Osteoblast (primary cell): ENCODE data around the gene PHAF1. TPM values are rescaled to one million over a fixed set of nuclear protein-coding genes. Genes with fewer than 3 reads are reported as not detected.
A peak's percentile ranks its signal among the peaks of the same experiment; 100 is the strongest.

Experiments used
- DNase-seq: peaks from one replicate; pipeline ENCODE4 v3.0.0; 2011; ENCODE audit warnings: low spot score, mixed read lengths; ENCODE audit not compliant: insufficient read length; ENCODE audit errors: missing footprints
- H2AFZ ChIP-seq: 2 replicates; pipeline ENCODE4 v1.6.0; 2011; ENCODE audit warnings: mild to moderate bottlenecking, low read length
- H3K27ac ChIP-seq: 2 replicates; pipeline ENCODE4 v1.5.1; 2011; ENCODE audit warnings: mild to moderate bottlenecking, low read depth, low read length, moderate library complexity
- H3K27me3 ChIP-seq: 2 replicates; pipeline ENCODE4 v1.6.0; 2012; ENCODE audit warnings: mild to moderate bottlenecking, control low read depth, inconsistent platforms, low read length, moderate library complexity; ENCODE audit not compliant: insufficient read depth
- H3K36me3 ChIP-seq: 2 replicates; pipeline ENCODE4 v1.5.1; 2011; ENCODE audit warnings: mild to moderate bottlenecking, low read length, control low read depth, moderate library complexity; ENCODE audit not compliant: insufficient read depth
- H3K4me1 ChIP-seq: 2 replicates; pipeline ENCODE4 v1.5.1; 2011; ENCODE audit warnings: mild to moderate bottlenecking, low read length, control low read depth, moderate library complexity; ENCODE audit not compliant: insufficient read depth
- H3K4me2 ChIP-seq: 2 replicates; pipeline ENCODE4 v1.6.0; 2011; ENCODE audit warnings: mild to moderate bottlenecking, low read length; ENCODE audit not compliant: insufficient read depth
- H3K4me3 ChIP-seq: fragments of 200-600 bp; sonication (generic); 3 replicates; pipeline ENCODE4 v1.5.1; 2012; ENCODE audit warnings: mild to moderate bottlenecking, low read length, inconsistent platforms; ENCODE audit not compliant: insufficient read depth
- H3K79me2 ChIP-seq: 2 replicates; pipeline ENCODE4 v1.6.0; 2012; ENCODE audit warnings: mild to moderate bottlenecking, low read length, control low read depth, inconsistent platforms; ENCODE audit not compliant: insufficient read depth
- H3K9me3 ChIP-seq: 2 replicates; pipeline ENCODE4 v1.5.1; 2011; ENCODE audit warnings: low read depth, low read length, control low read depth
- H4K20me1 ChIP-seq: 2 replicates; pipeline ENCODE4 v1.6.0; 2012; ENCODE audit warnings: mild to moderate bottlenecking, low read length, control low read depth; ENCODE audit not compliant: insufficient read depth
- total RNA-seq: library from RNA; depleted of rRNA; stranded (reverse); fragments of >200 nt; gene quantifications from 2 replicates; pipeline ENCODE4 v1.2.3, GENCODE V29; 2012
- TF ChIP-seq, protein P1 (sequence below): IDR thresholded peaks from 2 replicates; pipeline ENCODE4 v1.5.1; 2011; ENCODE audit warnings: mild to moderate bottlenecking, low read depth, low read length, moderate library complexity; ENCODE audit errors: extremely low read depth

Gene PHAF1
- total RNA-seq, 1 donor = 13.8 TPM

DNA sequence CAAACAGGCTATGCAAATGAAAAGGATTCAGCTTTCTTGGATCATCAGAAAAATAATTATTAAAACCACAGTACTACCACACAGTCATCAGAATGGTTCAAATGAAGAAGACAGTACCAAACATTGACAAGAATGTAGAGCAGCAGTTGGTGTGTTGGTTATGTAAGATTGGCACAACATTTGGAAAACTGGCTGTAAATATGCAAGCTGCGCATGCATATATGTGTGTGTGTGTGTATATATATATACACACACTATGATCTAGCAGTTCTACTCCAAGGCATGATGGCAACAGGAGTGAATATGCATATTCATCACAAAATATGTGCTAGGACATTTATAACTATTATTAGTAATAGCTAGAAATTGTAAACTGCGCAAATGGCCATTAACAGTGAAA lies 34.4 kb upstream of the PHAF1 start:
- Histone ChIP-seq H2AFZ (no peak overlapping the region), H3K9me3 (no peaks in the 10 kb centered on the region), H3K27ac (no peak overlapping the region), H3K4me2 (no peak overlapping the region), H3K4me3 (no peak overlapping the region), H4K20me1 (peaks cover 6% of the 10 kb centered on the region), H3K4me1 (no peaks in the 10 kb centered on the region), H3K79me2 (peaks cover 55% of the 10 kb centered on the region), H3K27me3 (no peaks in the 10 kb centered on the region), H3K36me3 (peaks cover 30% of the 10 kb centered on the region)
- TF ChIP-seq, protein P1, sequence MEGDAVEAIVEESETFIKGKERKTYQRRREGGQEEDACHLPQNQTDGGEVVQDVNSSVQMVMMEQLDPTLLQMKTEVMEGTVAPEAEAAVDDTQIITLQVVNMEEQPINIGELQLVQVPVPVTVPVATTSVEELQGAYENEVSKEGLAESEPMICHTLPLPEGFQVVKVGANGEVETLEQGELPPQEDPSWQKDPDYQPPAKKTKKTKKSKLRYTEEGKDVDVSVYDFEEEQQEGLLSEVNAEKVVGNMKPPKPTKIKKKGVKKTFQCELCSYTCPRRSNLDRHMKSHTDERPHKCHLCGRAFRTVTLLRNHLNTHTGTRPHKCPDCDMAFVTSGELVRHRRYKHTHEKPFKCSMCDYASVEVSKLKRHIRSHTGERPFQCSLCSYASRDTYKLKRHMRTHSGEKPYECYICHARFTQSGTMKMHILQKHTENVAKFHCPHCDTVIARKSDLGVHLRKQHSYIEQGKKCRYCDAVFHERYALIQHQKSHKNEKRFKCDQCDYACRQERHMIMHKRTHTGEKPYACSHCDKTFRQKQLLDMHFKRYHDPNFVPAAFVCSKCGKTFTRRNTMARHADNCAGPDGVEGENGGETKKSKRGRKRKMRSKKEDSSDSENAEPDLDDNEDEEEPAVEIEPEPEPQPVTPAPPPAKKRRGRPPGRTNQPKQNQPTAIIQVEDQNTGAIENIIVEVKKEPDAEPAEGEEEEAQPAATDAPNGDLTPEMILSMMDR = no peak
- DNase-seq = peak; percentile 9

DNA sequence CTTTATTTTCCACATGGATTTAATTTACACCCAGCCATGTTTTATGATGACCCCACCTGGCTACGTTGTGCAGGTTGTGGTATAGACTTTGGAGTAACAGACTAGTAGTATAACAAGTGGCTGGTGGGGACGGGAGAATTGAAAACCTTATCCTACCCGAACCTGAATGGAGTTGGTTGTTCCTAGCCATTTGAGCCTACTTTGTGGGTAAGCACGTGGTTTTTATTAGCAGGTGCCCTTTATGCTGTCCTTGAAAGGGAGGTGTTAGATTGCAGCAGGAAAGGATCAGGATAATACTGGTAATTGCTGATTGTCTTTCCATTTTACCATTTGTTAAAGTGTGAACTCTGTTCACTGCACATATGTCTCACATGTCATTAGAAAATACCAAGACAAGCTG lies 31.9 kb upstream of the PHAF1 start:
- TF ChIP-seq, protein P1 = no peak
- no peaks in the 10 kb centered on the region for H3K9me3 ChIP-seq
- no peak overlapping the region for H2AFZ ChIP-seq
- DNase-seq = no peak
- peaks cover 54% of the 10 kb centered on the region for H3K79me2 ChIP-seq
- H3K36me3 ChIP-seq = peaks cover 30% of the 10 kb centered on the region
- H3K27ac ChIP-seq = no peak overlapping the region
- H4K20me1 ChIP-seq = peaks cover 6% of the 10 kb centered on the region
- H3K4me1 ChIP-seq = peaks cover 3% of the 10 kb centered on the region
- no peak overlapping the region for H3K4me2 ChIP-seq
- H3K4me3 ChIP-seq = no peak overlapping the region
- no peaks in the 10 kb centered on the region for H3K27me3 ChIP-seq

DNA sequence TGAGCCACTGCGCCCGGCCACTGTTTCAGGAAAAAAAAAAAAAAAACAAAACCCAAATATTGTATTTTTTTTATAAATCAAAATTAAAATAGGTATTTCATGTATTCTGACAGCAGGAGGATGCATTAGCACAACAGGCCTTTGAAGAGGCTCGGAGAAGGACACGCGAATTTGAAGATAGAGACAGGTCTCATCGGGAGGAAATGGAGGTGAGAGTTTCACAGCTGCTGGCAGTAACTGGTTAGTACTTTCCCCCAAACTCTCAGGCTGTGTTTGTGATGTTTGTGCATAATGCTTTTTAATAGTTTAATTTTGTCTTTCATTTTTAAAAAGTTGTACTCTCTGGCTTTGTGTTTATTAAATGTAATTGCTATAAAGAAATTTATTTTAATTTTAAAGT lies 27.6 kb upstream of the PHAF1 start:
- H4K20me1 ChIP-seq = peaks cover 6% of the 10 kb centered on the region
- H3K9me3 ChIP-seq = no peaks in the 10 kb centered on the region
- peak; percentile 13 for DNase-seq
- H3K79me2 ChIP-seq = peaks cover 58% of the 10 kb centered on the region
- TF ChIP-seq, protein P1 = no peak
- peaks cover 23% of the 10 kb centered on the region for H3K36me3 ChIP-seq
- no peaks in the 10 kb centered on the region for H3K27me3 ChIP-seq
- peaks cover 4% of the 10 kb centered on the region for H3K4me1 ChIP-seq
- H3K4me3 ChIP-seq = no peak overlapping the region
- no peak overlapping the region for H3K27ac ChIP-seq
- no peak overlapping the region for H3K4me2 ChIP-seq
- no peak overlapping the region for H2AFZ ChIP-seq

DNA sequence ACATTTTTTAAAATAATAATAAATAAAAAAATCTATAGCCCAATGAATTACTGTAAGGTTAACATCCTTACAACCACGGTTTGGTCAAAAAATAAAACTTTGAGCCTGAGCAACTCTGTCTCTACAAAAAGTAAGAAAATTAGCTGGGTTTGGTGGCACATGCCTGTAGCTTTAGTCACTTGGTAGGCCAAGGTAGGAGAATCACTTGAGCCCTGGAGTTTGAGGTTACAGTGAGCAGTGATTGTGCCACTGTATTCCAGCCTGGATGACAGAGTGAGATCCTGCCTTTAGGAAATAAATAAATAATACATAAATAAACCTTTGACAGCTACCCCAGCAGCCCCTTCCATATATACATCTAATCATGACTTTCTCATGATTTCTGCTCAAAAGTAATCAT lies 26.9 kb upstream of the PHAF1 start:
- TF ChIP-seq, protein P1 = no peak

More for the DNA sequence above, 26.9 kb upstream of the PHAF1 start:
- Histone ChIP-seq H3K9me3 (no peaks in the 10 kb centered on the region), H3K4me1 (peaks cover 4% of the 10 kb centered on the region), H4K20me1 (peaks cover 6% of the 10 kb centered on the region), H2AFZ (no peak overlapping the region), H3K27me3 (no peaks in the 10 kb centered on the region), H3K27ac (no peak overlapping the region), H3K79me2 (peaks cover 58% of the 10 kb centered on the region), H3K4me2 (no peak overlapping the region), H3K36me3 (peaks cover 20% of the 10 kb centered on the region), H3K4me3 (no peak overlapping the region)
- DNase-seq = peak; percentile 19
